H7 (cell line): ENCODE results near the gene SGMS2. TPM values are rescaled to one million over a fixed set of nuclear protein-coding genes. Genes with fewer than 3 reads are reported as not detected.
A peak's percentile ranks its signal among the peaks of the same experiment; 100 is the strongest.

Experiments
- DNase-seq: peaks from one replicate; pipeline ENCODE4 v3.0.0; 2012
- H3K27me3 ChIP-seq: 2 replicates; pipeline ENCODE4 v1.6.0; 2011; ENCODE audit warnings: mild to moderate bottlenecking, low read length; ENCODE audit not compliant: control insufficient read depth, insufficient read depth
- H3K36me3 ChIP-seq: replicated peaks from 2 replicates; pipeline ENCODE4 v1.5.1; 2011; ENCODE audit warnings: low read length; ENCODE audit not compliant: control insufficient read depth, insufficient read depth
- H3K4me3 ChIP-seq: 2 replicates; pipeline ENCODE4 v1.5.1; 2011; ENCODE audit warnings: low read depth, mild to moderate bottlenecking, control low read depth, low read length, moderate library complexity; ENCODE audit not compliant: insufficient read depth
- total RNA-seq: library from RNA; depleted of rRNA; stranded (reverse); fragments of >200 nt; shearing (Covaris generic); gene quantifications from 2 replicates; pipeline ENCODE4 v1.2.3, GENCODE V29; 2014

The SGMS2 gene
- total RNA-seq, 1 experiment from 2014 or later = 0.17 TPM

DNA sequence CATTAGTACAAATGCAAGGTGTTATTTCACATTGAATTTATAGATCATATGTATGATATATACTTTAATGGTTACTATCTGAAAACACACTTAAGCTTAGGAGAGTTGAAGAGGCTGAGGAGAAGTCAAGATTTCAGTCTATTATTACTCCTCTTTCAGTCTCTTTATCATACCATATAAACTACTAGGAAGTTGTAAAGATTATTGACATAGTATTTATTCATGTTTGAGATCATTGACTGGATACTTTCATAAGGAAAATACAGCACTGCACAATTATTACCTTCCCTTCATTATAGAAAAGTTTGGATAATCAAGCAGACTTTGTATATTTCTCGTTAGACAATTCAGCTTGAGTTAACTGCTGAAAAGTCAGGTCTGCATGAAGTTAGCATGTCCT, 10.0 kb upstream of the SGMS2 start:
- Histone ChIP-seq H3K36me3 (no peaks in the 10 kb centered on the region), H3K4me3 (no peak overlapping the region), H3K27me3 (peaks cover 16% of the 10 kb centered on the region)
- DNase-seq = no peak

GRCh38 chr4:107815158-107815557, 9.6 kb upstream of the SGMS2 start:
- DNase-seq = no peak
- no peak overlapping the region for H3K4me3 ChIP-seq
- H3K36me3 ChIP-seq = no peaks in the 10 kb centered on the region
- H3K27me3 ChIP-seq = peaks cover 20% of the 10 kb centered on the region

DNA sequence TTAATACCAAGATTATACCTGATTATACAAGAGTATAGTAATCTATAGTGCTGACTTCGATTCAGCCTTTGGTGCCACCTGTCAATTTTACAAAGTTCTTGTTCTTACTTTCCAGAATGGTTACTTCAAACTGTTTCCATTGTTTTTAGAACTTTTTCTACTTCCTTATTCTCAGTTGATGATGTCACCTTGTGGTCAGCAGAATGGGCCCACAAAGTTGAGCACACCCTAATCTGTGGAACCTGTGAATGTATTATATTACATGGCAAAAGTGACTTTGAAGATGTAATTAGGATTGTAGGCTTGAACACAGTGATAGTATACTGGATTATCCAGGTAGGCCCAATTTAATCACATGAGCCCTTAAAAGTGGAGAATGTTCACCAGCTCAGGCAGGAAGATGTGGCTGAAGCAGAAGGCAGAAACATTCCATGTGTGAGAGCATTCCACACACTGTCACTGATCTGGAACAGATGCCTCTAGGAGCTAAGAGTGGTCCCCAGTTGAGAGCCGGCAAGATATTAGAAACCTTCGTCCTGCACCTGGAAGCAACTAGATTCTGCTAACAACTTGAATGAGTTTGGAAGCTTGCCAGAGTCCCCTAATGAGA, 6.3 kb upstream of the SGMS2 start:
- Histone ChIP-seq H3K36me3 (no peaks in the 10 kb centered on the region), H3K4me3 (no peak overlapping the region), H3K27me3 (peaks cover 53% of the 10 kb centered on the region)
- DNase-seq = no peak

DNA sequence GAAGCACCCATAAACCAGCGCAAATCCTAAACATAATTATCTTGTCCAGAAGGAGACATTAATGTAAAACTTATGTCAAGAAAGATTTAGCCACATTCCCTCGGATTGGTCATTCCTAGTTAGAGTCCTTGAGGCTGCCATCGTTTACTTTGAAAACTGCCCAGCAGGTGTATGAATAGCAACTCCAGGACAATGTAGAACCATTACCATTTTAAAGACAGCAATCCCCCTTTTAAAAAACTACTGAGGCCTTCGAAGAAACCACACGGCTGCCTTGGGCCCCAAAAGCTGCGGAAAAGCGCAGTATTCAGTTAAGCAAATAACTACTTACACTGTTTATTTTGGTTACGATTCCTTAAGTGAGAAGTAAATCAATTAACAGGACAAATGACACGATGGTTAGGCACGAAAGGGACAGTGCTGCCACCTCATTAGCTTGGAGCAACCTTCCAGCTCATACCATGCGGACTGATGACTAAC, 822 bp upstream of the SGMS2 start:
- DNase-seq = peak; percentile 51
- peak overlapping the region; percentile 57; the same call in 1 of the 2 replicates for H3K4me3 ChIP-seq
- H3K27me3 ChIP-seq = peaks cover 86% of the 10 kb centered on the region
- no peaks in the 10 kb centered on the region for H3K36me3 ChIP-seq

- H3K27me3 ChIP-seq = peaks cover 73% of the 10 kb centered on the region
- H3K4me3 ChIP-seq = peak overlapping the region; percentile 57
- no peaks in the 10 kb centered on the region for H3K36me3 ChIP-seq
- DNase-seq = peak; percentile 78
Observed at GRCh38 chr4:107825072-107825824, 516 bp downstream of the SGMS2 start.

GRCh38 chr4:107826421-107826980, 1.8 kb downstream of the SGMS2 start:
- H3K4me3 ChIP-seq = no peak overlapping the region
- DNase-seq = no peak
- H3K36me3 ChIP-seq = no peaks in the 10 kb centered on the region
- peaks cover 61% of the 10 kb centered on the region for H3K27me3 ChIP-seq

GRCh38 chr4:107828315-107829090, 3.8 kb downstream of the SGMS2 start:
- Histone ChIP-seq H3K27me3 (peaks cover 41% of the 10 kb centered on the region), H3K36me3 (no peaks in the 10 kb centered on the region)

GRCh38 chr4:107831140-107831539, 6.4 kb downstream of the SGMS2 start:
- Histone ChIP-seq H3K27me3 (peaks cover 17% of the 10 kb centered on the region), H3K4me3 (no peak overlapping the region), H3K36me3 (no peaks in the 10 kb centered on the region)
- no peak for DNase-seq

More at GRCh38 chr4:107828315-107829090, 3.8 kb downstream of the SGMS2 start:
- DNase-seq = no peak
- no peak overlapping the region for H3K4me3 ChIP-seq

DNA sequence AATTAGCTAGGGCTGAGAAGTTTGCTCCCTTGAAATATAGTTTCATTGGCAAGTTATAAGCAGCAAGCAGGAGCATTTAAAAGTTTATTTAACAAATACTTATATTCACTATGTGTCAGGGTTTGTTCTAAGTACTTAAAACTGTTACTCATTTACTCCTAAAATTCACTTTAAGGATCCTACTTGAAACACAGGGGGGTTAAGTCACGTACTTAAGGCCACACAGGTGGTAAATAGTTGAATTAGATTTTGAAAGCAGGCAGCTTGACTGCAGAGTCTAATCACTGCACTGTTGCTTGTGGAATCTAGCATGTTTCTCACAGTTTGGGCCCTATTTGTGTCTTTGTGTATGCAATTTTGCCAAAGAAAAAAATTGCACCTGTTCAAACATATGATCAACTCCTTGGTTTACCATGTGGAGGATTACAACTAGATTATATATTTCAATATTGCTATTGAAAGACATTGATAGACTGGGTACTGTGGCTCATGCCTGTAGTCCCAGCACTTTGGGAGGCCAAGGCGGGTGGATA, 7.6 kb downstream of the SGMS2 start:
- H3K4me3 ChIP-seq = no peak overlapping the region
- DNase-seq = no peak
- H3K36me3 ChIP-seq = no peaks in the 10 kb centered on the region
- H3K27me3 ChIP-seq = peaks cover 5% of the 10 kb centered on the region

GRCh38 chr4:107834241-107834794, 9.6 kb downstream of the SGMS2 start:
- Histone ChIP-seq H3K4me3 (no peak overlapping the region), H3K27me3 (no peaks in the 10 kb centered on the region; the same call in 1 of the 2 replicates), H3K36me3 (no peaks in the 10 kb centered on the region)
- DNase-seq = no peak

DNA sequence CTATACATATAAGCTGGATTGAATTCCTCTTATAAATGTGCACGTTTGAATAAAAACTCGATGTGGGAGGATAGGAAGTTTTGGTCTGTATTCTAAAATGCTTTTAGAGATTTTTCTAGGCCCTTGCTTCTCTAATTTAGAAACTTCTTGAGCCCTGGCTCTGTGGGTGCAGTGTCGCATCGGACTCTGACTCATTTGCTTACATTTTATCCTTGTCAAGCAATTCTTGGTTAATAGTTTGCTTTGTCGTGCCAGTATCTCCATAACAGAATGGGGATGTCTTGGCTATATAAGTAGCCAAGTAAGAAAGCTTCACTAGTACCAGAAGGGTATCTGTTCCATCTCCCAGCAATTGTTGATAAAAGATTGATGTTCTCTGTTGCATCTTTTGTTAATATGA, 10.7 kb downstream of the SGMS2 start:
- no peaks in the 10 kb centered on the region for H3K27me3 ChIP-seq
- H3K36me3 ChIP-seq = no peaks in the 10 kb centered on the region
- DNase-seq = no peak
- H3K4me3 ChIP-seq = no peak overlapping the region

- Histone ChIP-seq H3K27me3 (no peaks in the 10 kb centered on the region), H3K4me3 (no peak overlapping the region), H3K36me3 (no peaks in the 10 kb centered on the region)
- no peak for DNase-seq
Observed at GRCh38 chr4:107837317-107837716, 12.6 kb downstream of the SGMS2 start.

DNA sequence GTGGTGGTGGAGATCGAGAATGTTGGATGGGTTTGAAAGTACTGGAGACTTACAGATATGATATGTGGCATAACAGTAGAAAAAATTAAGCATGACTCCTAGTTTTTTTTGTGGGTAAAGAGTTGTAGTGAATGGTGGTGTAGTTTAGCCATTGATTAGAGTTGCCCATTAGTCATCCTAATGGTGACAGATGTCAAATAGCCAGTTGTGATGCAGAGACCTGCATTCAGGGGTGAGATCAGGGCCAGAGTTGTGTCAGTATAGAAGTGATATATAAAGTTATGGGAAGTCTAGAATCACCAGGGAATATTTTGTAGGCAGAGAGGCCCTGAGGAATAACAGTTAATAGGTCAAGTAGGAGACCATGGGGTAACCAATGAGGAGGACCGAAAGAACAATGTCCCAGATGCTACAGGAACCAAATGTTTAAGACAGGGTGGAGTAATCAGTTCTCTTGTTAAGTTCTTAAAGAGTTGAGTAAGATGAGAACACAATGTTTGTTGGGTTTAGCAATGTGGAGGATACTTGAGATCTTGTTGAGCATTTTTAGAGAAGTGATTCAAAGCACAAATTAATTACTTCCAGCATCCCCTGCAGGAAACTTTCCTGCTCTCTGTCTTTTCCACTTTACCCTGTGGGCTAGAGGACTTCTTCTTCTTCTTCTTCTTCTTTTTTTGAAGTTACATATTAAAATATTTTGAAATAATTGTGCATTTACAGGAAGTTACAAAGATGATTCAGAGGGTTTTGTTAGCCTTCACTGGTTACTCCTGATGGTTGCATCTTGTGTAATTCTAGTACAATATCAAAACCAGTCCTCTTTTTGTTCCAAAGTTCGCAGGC, 13.3 kb downstream of the SGMS2 start:
- Histone ChIP-seq H3K27me3 (no peaks in the 10 kb centered on the region), H3K36me3 (no peaks in the 10 kb centered on the region), H3K4me3 (no peak overlapping the region)
- no peak for DNase-seq
